Measurements from ENCODE around the gene TTPAL.

The TTPAL gene

DNA sequence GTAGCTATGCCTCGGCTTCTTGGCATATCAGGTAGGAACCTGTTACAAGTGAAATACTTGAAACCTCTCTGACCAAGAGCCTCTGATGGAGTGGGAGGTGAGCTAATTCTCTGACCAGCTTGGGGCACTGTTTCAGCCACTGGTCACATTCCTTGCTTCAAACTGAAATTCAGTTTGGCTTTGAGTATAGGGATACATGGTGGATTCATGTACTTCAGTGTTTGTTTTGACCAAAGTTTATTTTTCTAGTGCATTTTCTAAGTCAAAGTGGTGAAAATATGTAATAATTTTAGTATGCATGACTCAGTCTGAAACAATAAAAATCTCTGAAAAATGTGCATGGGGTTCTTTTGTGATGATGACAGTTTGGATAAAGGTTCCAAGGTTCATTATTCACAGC, 18.6 kb downstream of the TTPAL start:
- DNase-seq (ENCODE audit: low read depth, low spot score): peak; percentile 73
- in situ Hi-C loops (cut with HindIII; ENCODE audit: low sequenced_read_pairs): no loop called here
- H3K4me3 ChIP-seq (ENCODE audit: low read depth, low read length): no peak overlapping the region
- TF ChIP-seq, protein P1, sequence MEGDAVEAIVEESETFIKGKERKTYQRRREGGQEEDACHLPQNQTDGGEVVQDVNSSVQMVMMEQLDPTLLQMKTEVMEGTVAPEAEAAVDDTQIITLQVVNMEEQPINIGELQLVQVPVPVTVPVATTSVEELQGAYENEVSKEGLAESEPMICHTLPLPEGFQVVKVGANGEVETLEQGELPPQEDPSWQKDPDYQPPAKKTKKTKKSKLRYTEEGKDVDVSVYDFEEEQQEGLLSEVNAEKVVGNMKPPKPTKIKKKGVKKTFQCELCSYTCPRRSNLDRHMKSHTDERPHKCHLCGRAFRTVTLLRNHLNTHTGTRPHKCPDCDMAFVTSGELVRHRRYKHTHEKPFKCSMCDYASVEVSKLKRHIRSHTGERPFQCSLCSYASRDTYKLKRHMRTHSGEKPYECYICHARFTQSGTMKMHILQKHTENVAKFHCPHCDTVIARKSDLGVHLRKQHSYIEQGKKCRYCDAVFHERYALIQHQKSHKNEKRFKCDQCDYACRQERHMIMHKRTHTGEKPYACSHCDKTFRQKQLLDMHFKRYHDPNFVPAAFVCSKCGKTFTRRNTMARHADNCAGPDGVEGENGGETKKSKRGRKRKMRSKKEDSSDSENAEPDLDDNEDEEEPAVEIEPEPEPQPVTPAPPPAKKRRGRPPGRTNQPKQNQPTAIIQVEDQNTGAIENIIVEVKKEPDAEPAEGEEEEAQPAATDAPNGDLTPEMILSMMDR (IDR thresholded peaks at IDR 0.05; ENCODE audit: low read depth, low read length): no peak

DNA sequence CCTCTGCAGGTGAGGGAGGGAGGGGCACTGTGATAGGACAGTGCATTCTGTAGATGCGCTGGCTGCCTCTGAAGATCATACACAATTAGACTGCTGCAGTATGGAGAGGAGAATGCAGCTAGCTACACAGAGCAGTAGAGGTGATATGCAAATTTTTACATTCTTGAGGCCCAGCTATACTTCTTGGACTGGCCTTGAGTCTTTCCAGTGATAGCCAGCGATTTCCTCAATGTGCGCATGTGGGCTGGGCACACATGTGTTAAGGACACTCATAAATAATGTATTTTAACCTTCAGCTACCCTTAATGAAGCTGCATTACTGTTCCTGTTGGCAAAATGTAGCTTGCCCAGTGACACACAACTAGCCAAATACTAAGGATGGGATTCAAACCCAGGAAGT, 19.0 kb downstream of the TTPAL start:
- no peak for DNase-seq (ENCODE audit: low read depth, low spot score)
- TF ChIP-seq, protein P1 (IDR thresholded peaks at IDR 0.05; ENCODE audit: low read depth, low read length): no peak
- in situ Hi-C loops (cut with HindIII; ENCODE audit: low sequenced_read_pairs): no loop called here
- H3K4me3 ChIP-seq (ENCODE audit: low read depth, low read length): no peak overlapping the region

DNA sequence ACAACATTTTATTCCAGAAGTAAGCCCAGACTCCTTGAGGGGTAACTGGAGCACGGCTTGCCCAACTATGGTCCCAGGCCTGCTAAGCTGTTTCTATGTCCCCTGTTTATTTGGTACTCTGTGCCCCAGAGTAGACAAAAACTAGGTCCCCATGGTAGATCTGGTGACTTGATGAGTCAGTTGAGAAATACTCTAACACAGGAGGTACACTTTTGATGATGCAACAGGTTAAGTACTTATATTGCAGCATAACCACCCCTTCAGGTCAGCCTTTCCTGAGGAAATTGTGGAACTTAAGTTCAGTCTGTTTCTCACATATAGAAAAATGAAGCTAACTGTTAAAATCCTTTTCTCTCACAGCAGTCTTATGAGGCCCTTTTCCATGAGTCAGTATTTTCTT, 19.6 kb downstream of the TTPAL start:
- TF ChIP-seq, protein P1 (IDR thresholded peaks at IDR 0.05; ENCODE audit: low read depth, low read length): no peak
- DNase-seq (ENCODE audit: low read depth, low spot score): peak; percentile 83
- in situ Hi-C loops (cut with HindIII; ENCODE audit: low sequenced_read_pairs): no loop called here
- no peak overlapping the region for H3K4me3 ChIP-seq (ENCODE audit: low read depth, low read length)

DNA sequence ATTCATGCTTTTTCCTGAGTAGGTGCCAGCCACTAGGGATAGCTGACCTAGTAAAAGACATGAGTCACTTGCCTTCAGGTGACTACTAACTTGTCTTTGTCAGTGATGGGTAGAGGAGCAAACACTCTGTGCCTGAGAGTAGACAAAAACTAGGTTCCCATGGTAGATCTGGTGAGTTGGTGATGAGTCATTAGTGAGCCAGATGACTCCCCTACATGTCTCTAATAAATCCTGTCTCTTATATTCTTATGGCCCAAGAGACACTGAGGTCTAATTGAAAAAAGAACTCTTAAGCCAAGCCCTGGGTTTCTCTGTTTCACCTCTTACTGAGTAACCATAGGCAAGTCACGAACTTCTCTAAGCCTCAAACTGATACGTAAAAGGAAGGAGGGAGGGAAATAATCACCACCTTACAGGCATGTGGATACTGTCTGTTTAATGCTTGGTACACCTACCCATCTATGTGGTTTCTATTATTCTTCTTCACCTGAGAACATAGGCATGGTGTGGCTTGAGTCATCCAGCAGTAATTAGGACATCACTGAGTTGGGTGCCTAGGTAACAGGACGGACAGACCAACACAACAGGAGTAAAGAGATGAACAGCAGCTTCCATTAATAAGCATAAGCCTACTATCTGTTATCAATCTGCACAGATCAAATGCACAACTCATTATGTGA, 20.3 kb downstream of the TTPAL start:
- in situ Hi-C loops (cut with HindIII; ENCODE audit: low sequenced_read_pairs): no loop called here
- no peak overlapping the region for H3K4me3 ChIP-seq (ENCODE audit: low read depth, low read length)
- peak; percentile 95 for DNase-seq (ENCODE audit: low read depth, low spot score)
- TF ChIP-seq, protein P1 (IDR thresholded peaks at IDR 0.05; ENCODE audit: low read depth, low read length): no peak

DNA sequence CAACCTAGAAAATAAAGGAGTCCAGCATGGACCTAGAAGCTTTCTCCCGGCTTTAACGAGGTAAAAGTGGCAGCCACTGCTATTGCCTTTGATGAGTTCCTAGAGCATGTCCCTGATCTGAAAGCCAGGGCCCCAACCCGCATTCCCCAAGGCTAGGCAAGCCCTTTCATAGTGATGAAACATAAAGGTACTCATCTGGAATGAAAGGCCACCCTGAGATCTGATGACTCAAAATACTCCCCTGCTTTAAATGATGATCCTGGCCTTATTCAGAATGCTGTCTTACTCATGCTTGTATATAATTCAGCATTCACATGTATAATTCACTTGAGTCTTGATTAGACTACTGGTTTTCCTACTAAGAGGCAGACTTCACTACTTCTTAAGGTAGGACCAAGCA, 21.3 kb downstream of the TTPAL start:
- TF ChIP-seq, protein P1 (IDR thresholded peaks at IDR 0.05; ENCODE audit: low read depth, low read length): no peak

DNA sequence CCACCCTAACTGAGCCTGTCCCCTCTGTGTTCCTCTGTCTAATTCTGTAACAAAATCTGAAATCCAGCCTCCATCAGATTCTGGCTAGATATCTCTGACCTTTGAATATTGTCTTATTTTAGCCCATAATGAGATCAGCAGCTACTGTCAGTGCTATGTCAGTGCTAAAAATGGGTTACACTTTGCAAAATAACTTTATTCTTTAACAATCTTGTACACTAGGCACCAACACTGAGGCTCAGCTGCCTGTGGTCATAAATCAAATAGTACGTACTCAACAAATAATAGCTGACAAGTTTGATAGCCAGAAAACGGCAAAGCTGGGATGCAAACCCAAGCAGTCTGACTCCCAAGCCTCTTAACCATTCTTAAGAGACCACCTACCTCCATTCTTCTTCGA, 22.1 kb downstream of the TTPAL start:
- in situ Hi-C loops (cut with HindIII; ENCODE audit: low sequenced_read_pairs): no loop called here
- TF ChIP-seq, protein P1 (IDR thresholded peaks at IDR 0.05; ENCODE audit: low read depth, low read length): no peak
- DNase-seq (ENCODE audit: low read depth, low spot score): no peak

More for the DNA sequence above, 21.3 kb downstream of the TTPAL start:
- peak; percentile 87 for DNase-seq (ENCODE audit: low read depth, low spot score)
- in situ Hi-C loops (cut with HindIII; ENCODE audit: low sequenced_read_pairs): no loop called here
- H3K4me3 ChIP-seq (ENCODE audit: low read depth, low read length): no peak overlapping the region

More for the DNA sequence above, 22.1 kb downstream of the TTPAL start:
- no peak overlapping the region for H3K4me3 ChIP-seq (ENCODE audit: low read depth, low read length)
